Islet precursor cell (in vitro differentiated cells): ENCODE data around the gene SEMA3E.

ENCODE experiments used
- DNase-seq: peaks from one replicate; pipeline ENCODE4 v3.0.0-alpha.2; 2018

The SEMA3E gene

DNA sequence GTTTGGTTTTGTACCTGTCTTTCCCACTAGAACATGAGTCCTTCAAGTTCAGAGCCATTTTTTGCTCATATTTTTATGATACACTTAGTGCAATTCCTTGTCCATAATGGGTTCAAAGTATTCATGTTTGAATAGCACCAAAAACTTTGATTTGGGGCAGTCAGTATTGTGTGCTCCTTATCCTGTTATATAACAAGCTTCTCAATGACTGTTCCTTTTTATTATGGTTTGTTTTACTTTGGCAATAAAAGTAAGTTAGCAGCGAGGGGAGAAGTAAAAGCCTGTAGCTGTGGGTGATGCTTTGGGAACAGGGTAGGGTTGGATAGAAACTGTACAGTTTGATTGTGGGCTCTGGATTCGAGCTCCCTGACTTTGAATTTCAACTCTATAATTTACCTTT is 311.9 kb downstream of the SEMA3E start:
- DNase-seq: no peak

DNA sequence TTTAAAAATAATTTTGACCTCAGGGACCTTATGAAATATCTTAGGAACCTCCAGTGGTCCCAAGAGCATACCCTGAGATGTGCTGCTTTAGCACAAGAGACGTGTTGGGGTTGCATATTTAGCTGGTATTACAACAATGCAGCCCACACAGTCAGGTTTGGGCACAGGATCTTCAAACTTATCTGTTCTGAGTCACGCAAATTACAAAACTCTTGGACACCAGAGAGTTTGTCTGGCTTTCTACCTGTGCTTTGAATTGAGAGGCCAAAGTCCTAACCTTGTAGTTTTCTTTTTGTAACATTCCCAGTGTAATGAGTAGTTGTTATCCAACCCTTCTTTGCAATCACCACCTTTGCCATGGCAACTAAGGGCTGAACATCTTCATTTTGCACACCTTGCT is 322.7 kb downstream of the SEMA3E start:
- DNase-seq: no peak

DNA sequence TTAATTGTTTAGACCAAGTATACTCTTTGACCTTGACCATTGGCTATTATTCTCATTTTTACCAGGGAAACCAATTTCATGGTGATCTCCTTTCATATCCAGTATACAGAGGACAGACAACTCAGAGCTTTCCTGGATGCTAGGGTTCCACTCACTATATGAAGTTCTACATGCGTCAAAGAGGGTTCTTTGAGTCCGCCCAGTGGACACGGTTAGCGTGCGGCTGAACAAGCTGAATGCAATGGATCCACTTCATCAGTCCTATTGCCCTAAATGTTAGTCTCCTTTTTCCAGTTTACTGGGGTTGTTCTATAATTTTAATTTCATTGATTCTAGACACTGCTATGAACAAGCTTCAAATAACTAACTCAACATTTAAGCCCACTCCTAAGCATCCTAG is 323.9 kb downstream of the SEMA3E start:
- DNase-seq: no peak

DNA sequence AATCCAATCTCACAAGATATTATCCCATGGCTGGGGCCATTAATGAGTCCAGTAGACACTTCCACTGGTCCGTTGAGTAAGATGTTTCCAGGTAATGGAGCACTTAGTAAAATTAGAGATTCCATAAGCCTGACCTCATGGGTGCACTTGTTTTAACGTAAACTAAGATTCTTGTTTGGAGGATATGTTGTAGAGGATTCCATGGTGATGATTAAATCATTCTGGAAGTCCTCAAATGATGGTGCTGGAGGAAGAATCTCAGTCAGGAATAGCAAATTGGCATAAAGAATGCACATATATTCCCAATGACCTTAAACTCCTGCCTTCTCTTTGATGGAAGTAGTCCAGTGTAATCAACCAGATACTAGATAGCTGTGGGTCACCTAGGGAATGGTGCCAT is 324.3 kb downstream of the SEMA3E start:
- no peak for DNase-seq

DNA sequence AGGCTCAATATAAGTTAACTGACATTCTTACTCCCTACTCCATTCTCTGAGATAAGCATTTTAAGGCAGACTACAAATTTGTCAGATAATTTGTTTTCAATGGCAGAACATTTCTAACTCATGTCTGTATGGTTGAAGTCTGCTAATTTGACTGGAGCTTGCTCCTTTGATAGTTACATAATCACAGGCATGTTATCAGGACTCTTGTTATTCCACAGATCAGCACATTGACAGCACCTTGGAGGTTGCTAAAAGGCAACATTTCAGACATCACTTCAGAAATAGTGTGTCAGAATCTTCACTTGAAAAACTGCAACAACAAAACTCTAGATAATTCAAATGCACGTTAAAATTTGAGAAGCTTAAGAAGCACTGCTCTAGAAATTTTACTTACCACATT is 327.9 kb downstream of the SEMA3E start:
- DNase-seq: no peak

DNA sequence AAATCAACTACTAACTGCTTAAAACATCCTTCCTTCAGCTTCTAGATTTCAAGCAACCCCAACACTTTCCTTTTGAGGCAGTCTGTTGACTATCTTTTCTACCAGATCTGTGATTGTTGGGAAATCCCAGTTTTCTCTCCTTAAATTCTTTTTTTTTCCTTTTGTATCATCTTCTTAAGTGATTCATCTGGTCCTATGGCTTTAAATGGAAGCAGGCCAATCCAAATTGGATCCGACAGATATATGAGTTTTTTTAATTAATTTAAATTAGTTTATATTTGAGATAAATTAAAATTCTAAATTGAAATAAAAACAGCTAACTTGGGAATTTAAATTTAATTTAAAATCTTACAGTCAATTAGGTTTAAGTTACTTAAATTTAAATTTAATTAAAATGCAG is 335.0 kb downstream of the SEMA3E start:
- no peak for DNase-seq
